Gastroesophageal sphincter (tissue), 4 donors: ENCODE measurements around the gene CYLD. TPM values are rescaled to one million over a fixed set of nuclear protein-coding genes. Genes with fewer than 3 reads are reported as not detected.

ENCODE experiments used
- ATAC-seq: fragments of 150-250 bp; one replicate; pipeline ENCODE4 v1.9.1; 2016; ENCODE audit warnings: mild to moderate bottlenecking, moderate library complexity
- H3K27ac ChIP-seq, 4 donors: fragments of 200-600 bp; sonication (generic) in 3 of 4; 1 replicate in 3 of 4; 2 replicates in 1 of 4; pipeline ENCODE4 v1.5.1; 2016 to 2019
- H3K27me3 ChIP-seq: fragments of 200-600 bp; sonication (generic); one replicate; pipeline ENCODE4 v1.5.1; 2019
- H3K36me3 ChIP-seq, 2 donors: fragments of 200-600 bp; sonication (generic); one replicate each; pipeline ENCODE4 v1.5.1; 2019; ENCODE audit warnings: control low read depth in 1 of 2
- H3K4me1 ChIP-seq, 3 donors: fragments of 200-600 bp; sonication (generic); 1 replicate in 2 of 3; 2 replicates in 1 of 3; pipeline ENCODE4 v1.5.1; 2016 to 2019; ENCODE audit warnings: control low read depth in 2 of 3
- H3K4me3 ChIP-seq, 2 donors: fragments of 200-600 bp; sonication (generic); one replicate each; pipeline ENCODE4 v1.5.1; 2019; ENCODE audit warnings: mild to moderate bottlenecking in 1 of 2, moderate library complexity in 1 of 2
- H3K9me3 ChIP-seq, 3 donors: fragments of 200-600 bp; sonication (generic); one replicate each; pipeline ENCODE4 v1.5.1; 2017 to 2019; ENCODE audit warnings: control low read depth in 2 of 3
- CTCF ChIP-seq, 4 experiments: fragments of 200-600 bp in 2 of 4; fragments of 450-650 bp in 2 of 4; sonication (generic) in 1 of 4; IDR thresholded peaks; one replicate each; pipeline ENCODE4 v1.5.1; 2017 to 2019; ENCODE audit warnings: antibody characterized with exemption in 4 of 4, mild to moderate bottlenecking in 2 of 4, moderate library complexity in 2 of 4
- EP300 ChIP-seq: sonication (generic); formaldehyde crosslinking; IDR thresholded peaks from one replicate; pipeline ENCODE4 v1.6.1; 2017; ENCODE audit warnings: antibody characterized with exemption, mild to moderate bottlenecking
- POLR2A ChIP-seq, 2 donors: fragments of 450-650 bp; IDR thresholded peaks; one replicate each; pipeline ENCODE4 v1.6.1; 2017; ENCODE audit warnings: antibody characterized with exemption in 2 of 2, mild to moderate bottlenecking in 2 of 2, moderate library complexity in 1 of 2
- POLR2AphosphoS5 ChIP-seq: sonication (generic); formaldehyde crosslinking; IDR thresholded peaks from one replicate; pipeline ENCODE4 v1.6.1; 2017; ENCODE audit warnings: antibody characterized with exemption
- WGBS, 2 donors: methylation state at CpG; one replicate each; pipeline ENCODE4 v1.1.5; 2018; ENCODE audit warnings: low coverage in 1 of 2; 5-methylcytosine and 5-hydroxymethylcytosine counted together
- total RNA-seq, 4 donors: library from RNA; depleted of rRNA; stranded (reverse); fragments of >200 nt; gene quantifications; one replicate each; pipeline ENCODE4 v1.1.0, GENCODE V29; 2016

Gene CYLD
- total RNA-seq, 4 donors from 2014 or later = 39.2 to 82.5 (median 53.2) TPM

GRCh38 chr16:50747207-50747956 lies 5.5 kb downstream of the CYLD start:
- ATAC-seq = no peak
- TF ChIP-seq EP300 (no peak), CTCF (IDR thresholded peaks at IDR 0.05) (peak in 3 of 4 experiments; percentile 12 to 38 (median 30))
- WGBS, 2 donors = 54 to 63% methylated on average over 7 of the region's 7 CpGs
- peaks cover 0 to 86% (median 15%) of the 10 kb centered on the region in 3 donors for H3K4me1 ChIP-seq
- H3K9me3 ChIP-seq = no peaks in the 10 kb centered on the region
- peak overlapping the region in 2 of 4 donors; percentile 15 to 25 for H3K27ac ChIP-seq
- no peak overlapping the region for H3K4me3 ChIP-seq
- H3K27me3 ChIP-seq = no peaks in the 10 kb centered on the region
- H3K36me3 ChIP-seq = peaks cover 0 to 19% of the 10 kb centered on the region in 2 donors

GRCh38 chr16:50751528-50751927 lies 9.6 kb downstream of the CYLD start:
- Histone ChIP-seq H3K36me3 (peaks cover 2 to 48% of the 10 kb centered on the region in 2 donors), H3K9me3 (no peaks in the 10 kb centered on the region), H3K27me3 (no peaks in the 10 kb centered on the region), H3K4me3 (no peak overlapping the region), H3K4me1 (peaks cover 0 to 45% (median 0%) of the 10 kb centered on the region in 3 donors), H3K27ac (no peak overlapping the region)
- no peak for TF ChIP-seq EP300
- no peak for TF ChIP-seq CTCF (IDR thresholded peaks at IDR 0.05)
- no peak for TF ChIP-seq POLR2A (IDR thresholded peaks at IDR 0.05)
- TF ChIP-seq POLR2AphosphoS5 = no peak
- WGBS, 2 donors = 67 to 77% methylated on average over 5 of the region's 6 CpGs
- ATAC-seq = no peak

GRCh38 chr16:50752471-50753235 lies 10.8 kb downstream of the CYLD start:
- peaks cover 2 to 58% of the 10 kb centered on the region in 2 donors for H3K36me3 ChIP-seq
- WGBS, 2 donors = 72 to 93% methylated on average over 3 to 4 of the region's 4 CpGs

GRCh38 chr16:50756473-50756872 lies 14.6 kb downstream of the CYLD start:
- TF ChIP-seq POLR2A (IDR thresholded peaks at IDR 0.05) (no peak), CTCF (IDR thresholded peaks at IDR 0.05) (no peak), EP300 (no peak), POLR2AphosphoS5 (no peak)
- no peak overlapping the region for H3K4me3 ChIP-seq
- 73 to 81% methylated on average over 3 of the region's 3 CpGs for WGBS, 2 donors
- H3K36me3 ChIP-seq = peaks cover 2 to 54% of the 10 kb centered on the region in 2 donors
- ATAC-seq = no peak
- peaks cover 0 to 2% (median 0%) of the 10 kb centered on the region in 3 donors for H3K4me1 ChIP-seq
- no peak overlapping the region for H3K27ac ChIP-seq
- H3K27me3 ChIP-seq = no peaks in the 10 kb centered on the region
- no peaks in the 10 kb centered on the region for H3K9me3 ChIP-seq

More at GRCh38 chr16:50752471-50753235, 10.8 kb downstream of the CYLD start:
- no peak overlapping the region for H3K4me3 ChIP-seq
- no peak for ATAC-seq
- no peaks in the 10 kb centered on the region for H3K27me3 ChIP-seq
- peaks cover 0 to 37% (median 0%) of the 10 kb centered on the region in 3 donors for H3K4me1 ChIP-seq
- no peaks in the 10 kb centered on the region for H3K9me3 ChIP-seq
- TF ChIP-seq POLR2AphosphoS5 (no peak), EP300 (no peak), POLR2A (IDR thresholded peaks at IDR 0.05) (no peak), CTCF (IDR thresholded peaks at IDR 0.05) (no peak)
- H3K27ac ChIP-seq = no peak overlapping the region
